GM15510 (cell line): ENCODE results near the gene HECW1.

Experiments used
- POLR2A ChIP-seq: IDR thresholded peaks from 3 replicates; pipeline ENCODE4 v1.6.1; 2011; ENCODE audit warnings: borderline replicate concordance; ENCODE audit not compliant: insufficient read length; ENCODE audit errors: extremely low read depth

The HECW1 gene

GRCh38 chr7:43314379-43315158 lies 202.1 kb downstream of the HECW1 start:
- TF ChIP-seq POLR2A: no peak

DNA sequence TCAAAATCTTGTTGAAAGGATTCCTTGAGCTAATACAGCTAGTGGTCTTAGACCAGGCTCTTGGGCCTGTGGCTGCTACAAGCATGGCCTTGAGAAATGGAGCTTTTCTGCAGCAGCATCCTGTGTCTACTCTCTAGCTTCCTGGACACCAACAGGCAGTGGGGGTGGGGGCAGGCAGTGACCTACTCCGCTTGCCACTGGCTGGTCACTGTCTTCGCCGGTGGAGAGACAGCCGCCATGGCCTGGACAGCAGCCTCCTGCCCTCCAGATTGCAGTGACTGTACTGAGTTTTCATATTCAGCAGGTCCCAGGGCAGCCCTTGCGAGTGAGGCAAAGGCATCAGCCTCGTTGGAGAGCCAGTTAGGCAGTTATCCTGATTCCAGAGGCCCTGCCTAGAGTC lies 204.6 kb downstream of the HECW1 start:
- no peak for TF ChIP-seq POLR2A

DNA sequence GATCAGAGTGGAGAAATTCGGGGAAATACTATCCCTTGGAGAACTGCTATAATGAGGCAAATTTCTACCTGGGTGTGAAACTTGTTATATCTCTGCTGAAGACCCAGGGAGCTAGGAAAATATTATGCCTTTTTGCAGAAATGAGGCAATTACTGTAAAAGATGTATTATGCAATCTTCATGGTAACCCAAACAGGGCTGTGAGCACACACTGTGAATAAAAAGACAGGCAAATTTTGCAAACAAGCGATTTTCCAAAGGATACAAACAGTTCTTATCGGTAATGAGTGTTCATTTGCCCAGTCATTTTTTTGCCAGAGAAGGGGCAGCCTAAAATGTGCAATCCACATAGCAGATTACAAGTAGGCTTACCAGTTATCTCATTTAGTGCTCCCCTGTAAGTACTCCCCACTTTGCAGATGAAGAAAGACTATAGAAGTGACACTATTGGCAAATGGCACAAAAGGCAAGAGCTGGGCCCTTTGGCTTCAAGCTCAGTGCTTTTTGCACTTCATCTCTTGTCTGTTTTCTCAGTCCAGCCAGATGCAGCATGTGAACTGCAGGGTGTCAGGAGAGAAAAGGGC lies 205.8 kb downstream of the HECW1 start:
- TF ChIP-seq POLR2A: no peak

- TF ChIP-seq POLR2A: no peak
Observed at GRCh38 chr7:43325595-43325994, 213.1 kb downstream of the HECW1 start.

DNA sequence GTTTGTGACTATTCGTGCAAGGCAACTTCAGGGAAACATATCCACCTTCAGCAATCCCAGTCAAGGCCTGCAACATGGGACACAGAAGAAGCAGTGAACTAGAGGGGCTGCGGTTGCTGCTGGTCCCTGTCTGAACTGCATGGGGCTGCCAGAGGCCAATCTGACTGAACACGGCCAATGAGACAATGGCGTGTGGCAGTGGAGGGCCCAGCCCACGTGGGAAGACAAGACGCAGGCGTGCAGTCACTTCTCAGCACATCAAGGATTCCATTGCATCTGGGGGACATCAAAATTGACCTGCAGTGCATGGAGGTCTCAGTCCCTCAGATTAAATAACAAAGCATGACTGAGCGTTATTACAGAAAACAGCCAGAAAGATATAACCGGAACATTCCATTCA lies 215.9 kb downstream of the HECW1 start:
- TF ChIP-seq POLR2A: no peak

GRCh38 chr7:43328785-43329380 lies 216.4 kb downstream of the HECW1 start:
- TF ChIP-seq POLR2A: no peak

GRCh38 chr7:43332193-43332796 lies 219.8 kb downstream of the HECW1 start:
- TF ChIP-seq POLR2A: no peak

DNA sequence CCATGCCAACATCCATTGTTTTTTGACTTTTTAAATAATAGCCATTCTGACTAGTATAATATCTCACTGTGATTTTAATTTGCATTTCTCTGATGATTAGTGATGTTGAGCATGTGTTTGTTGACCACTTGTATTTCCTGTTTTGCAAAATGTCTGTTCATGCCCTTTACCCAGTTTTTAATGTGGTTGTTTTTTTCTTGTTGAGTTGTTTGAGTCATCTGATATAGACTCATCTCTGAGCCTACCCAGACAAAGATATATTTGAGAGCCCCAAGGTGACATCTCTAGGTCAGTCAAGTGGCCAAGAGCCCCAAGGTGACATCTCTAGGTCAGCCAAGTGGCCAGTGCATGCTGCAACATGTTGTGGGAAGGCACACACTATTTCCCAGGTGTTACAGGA lies 224.7 kb downstream of the HECW1 start:
- no peak for TF ChIP-seq POLR2A

GRCh38 chr7:43337811-43338210 lies 225.4 kb downstream of the HECW1 start:
- TF ChIP-seq POLR2A: no peak

- TF ChIP-seq POLR2A: no peak
Observed at GRCh38 chr7:43341132-43341531, 228.7 kb downstream of the HECW1 start.

DNA sequence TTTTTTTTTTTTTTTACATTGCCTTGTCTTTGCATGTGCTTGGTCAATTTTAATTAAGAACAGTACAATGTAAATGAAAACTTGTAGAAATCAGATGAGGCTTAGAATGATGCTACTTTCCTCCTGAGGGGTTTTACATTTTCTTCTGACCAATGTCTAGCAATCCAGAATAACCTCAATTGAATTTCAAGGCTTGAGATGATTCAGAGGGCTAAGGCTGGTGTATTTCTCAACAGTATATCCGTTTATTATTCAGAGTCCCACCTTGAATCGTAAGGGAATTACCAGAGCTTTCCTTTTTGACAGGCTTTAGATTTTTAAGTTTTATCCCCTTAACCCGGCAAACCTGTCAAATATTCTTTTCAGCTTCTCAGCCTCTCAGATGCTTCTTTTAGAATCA lies 239.2 kb downstream of the HECW1 start:
- no peak for TF ChIP-seq POLR2A

- TF ChIP-seq POLR2A: no peak
Observed at GRCh38 chr7:43353902-43354301, 241.5 kb downstream of the HECW1 start.

GRCh38 chr7:43362652-43363034 lies 250.2 kb downstream of the HECW1 start:
- no peak for TF ChIP-seq POLR2A

DNA sequence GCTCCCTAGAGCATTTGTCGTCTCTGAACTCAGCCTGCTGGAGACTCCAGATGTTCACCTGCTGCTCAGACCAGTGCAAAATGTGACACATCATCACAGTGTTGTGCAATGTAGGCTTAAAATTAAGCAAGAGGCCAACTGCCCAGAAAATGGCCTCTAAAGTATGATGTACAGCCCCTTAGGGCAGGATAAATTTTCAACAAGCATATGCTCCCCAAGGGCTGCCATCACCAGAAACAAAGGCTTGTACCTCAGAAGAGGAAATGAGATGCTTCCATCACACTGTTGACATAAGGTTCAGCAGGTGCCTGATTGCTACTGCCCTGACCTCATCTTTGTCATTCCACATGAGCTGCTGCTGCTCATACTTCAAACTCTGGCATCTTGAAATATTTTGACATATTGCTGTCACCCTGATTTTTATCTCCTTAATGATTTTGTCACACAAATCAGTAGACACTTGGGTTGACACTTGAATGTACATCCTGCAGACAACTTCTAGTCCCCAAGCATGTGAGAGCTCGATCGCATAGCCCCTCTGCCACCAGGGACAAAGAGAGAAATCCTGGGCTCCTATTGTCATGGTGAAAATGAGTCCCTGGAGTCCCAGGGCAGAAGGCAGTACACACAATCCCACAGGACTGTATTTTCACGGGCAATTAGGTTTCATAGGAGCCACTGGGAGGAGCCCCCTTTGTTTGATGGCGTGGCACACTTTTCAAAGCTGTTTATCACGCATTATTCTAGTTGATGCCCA lies 250.8 kb downstream of the HECW1 start:
- no peak for TF ChIP-seq POLR2A

GRCh38 chr7:43364391-43364790 lies 251.9 kb downstream of the HECW1 start:
- no peak for TF ChIP-seq POLR2A

DNA sequence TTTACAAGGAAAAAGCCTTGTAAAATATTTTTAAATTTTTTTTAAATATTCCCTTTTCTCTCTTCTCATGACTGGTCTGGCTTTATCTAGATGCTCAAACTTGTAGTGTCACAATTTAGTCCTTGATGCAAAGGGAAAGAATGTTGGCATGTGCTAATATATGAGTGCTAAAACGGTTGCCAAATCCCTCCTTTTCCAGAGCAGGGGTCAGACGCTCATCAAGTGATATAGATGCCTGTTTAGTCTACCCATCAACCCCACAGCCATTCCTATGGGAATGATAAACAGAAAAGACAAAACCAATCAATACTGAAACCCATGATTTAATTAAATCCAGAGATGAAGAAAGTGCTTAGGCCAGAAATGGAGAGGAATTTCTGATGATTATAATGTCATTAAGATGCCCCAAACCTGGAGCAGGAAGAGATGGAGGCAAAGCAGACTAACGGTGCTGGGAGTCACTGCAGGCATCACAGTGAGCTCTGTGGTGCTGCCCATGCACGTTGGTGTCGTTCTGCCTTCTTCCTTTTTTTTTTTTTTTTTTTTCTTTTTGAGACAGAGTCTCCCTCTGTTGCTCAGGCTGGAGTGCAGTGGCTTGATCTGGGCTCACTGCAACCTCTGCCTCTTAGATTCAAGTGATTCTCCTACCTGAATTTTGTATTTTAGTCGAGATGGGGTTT lies 260.4 kb downstream of the HECW1 start:
- no peak for TF ChIP-seq POLR2A
